Testis (tissue), 3 donors: ENCODE data around the gene SLC17A2. TPM values are rescaled to one million over a fixed set of nuclear protein-coding genes. Genes with fewer than 3 reads are reported as not detected.

Experiments
- DNase-seq: peaks from one replicate; pipeline ENCODE4 v3.0.0-alpha.2; 2019
- H3K27ac ChIP-seq, 2 donors: fragments of 200-600 bp; sonication (generic); one replicate each; pipeline ENCODE4 v1.5.1; 2019
- H3K27me3 ChIP-seq: fragments of 200-600 bp; sonication (generic); one replicate; pipeline ENCODE4 v1.5.1; 2019
- H3K36me3 ChIP-seq: fragments of 200-600 bp; sonication (generic); one replicate; pipeline ENCODE4 v1.5.1; 2017; ENCODE audit warnings: low read depth; ENCODE audit errors: missing control alignments
- H3K4me1 ChIP-seq: fragments of 200-600 bp; sonication (generic); one replicate; pipeline ENCODE4 v1.5.1; 2019
- H3K4me3 ChIP-seq, 2 donors: fragments of 200-600 bp; sonication (generic); one replicate each; pipeline ENCODE4 v1.5.1; 2017 to 2019
- H3K9me3 ChIP-seq: fragments of 200-600 bp; sonication (generic); one replicate; pipeline ENCODE4 v1.5.1; 2017
- POLR2A ChIP-seq: fragments of 450-650 bp; IDR thresholded peaks from one replicate; pipeline ENCODE4 v1.6.1; 2017; ENCODE audit warnings: antibody characterized with exemption, mild to moderate bottlenecking, moderate library complexity
- WGBS, 2 donors: methylation state at CpG; one replicate each; pipeline ENCODE4 v1.1.5; 2018; 5-methylcytosine and 5-hydroxymethylcytosine counted together
- intact Hi-C: fragments of 100-400 bp; cut with DNase I; formaldehyde crosslinking; loops from one replicate; pipeline ENCODE4 v1.15.1; 2023; ENCODE audit warnings: low total_unique reads
- polyA plus RNA-seq: library from polyadenylated mRNA; stranded (reverse); fragments of 350-450 nt; fragmentation: Illumina TruSeq; extraction: RNeasy Lipid Tissue Mini Kit (QIAGEN cat#74804); gene quantifications from one replicate; pipeline ENCODE4 v1.2.3, GENCODE V29; 2014; ENCODE audit warnings: low read depth, low replicate concordance; ENCODE audit not compliant: insufficient read depth
- total RNA-seq, 2 donors: library from RNA; depleted of rRNA; stranded (reverse); fragments of >200 nt; gene quantifications; one replicate each; pipeline ENCODE4 v1.2.3, GENCODE V29; 2016
- TF ChIP-seq, protein P1 (sequence below), 3 experiments: fragments of 450-650 bp in 2 of 3; fragments of 200-600 bp in 1 of 3; sonication (generic) in 1 of 3; IDR thresholded peaks; one replicate each; pipeline ENCODE4 v1.5.1; 2016 to 2019; ENCODE audit warnings: antibody characterized with exemption in 3 of 3, mild to moderate bottlenecking in 2 of 3, moderate library complexity in 1 of 3

SLC17A2 gene
- total and polyA plus RNA-seq, 3 donors from 2014 or later: 0.17 to 0.50 (median 0.31) TPM

DNA sequence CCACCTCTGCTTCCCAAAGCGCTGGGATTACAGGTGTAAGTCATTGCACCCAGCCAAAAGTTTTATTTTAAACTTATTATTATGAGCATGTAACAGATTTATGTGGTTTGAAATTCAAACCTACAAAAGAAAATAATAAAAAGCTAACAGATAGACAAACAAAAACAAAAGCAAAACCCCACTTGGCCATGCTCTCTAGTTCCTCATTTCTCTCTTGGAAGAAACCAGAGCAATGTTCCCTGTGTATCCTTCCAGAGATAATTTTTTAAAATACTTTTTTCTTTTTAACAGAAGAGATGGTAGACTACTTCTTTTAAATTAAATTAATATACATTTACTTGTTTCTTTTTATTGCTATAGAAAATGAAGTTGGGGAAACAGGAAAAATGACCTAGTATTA lies 28.4 kb downstream of the SLC17A2 start:
- DNase-seq: no peak
- 92 to 97% methylated on average over 1 of the region's 1 CpG for WGBS, 2 donors
- intact Hi-C loops: no loop called here

DNA sequence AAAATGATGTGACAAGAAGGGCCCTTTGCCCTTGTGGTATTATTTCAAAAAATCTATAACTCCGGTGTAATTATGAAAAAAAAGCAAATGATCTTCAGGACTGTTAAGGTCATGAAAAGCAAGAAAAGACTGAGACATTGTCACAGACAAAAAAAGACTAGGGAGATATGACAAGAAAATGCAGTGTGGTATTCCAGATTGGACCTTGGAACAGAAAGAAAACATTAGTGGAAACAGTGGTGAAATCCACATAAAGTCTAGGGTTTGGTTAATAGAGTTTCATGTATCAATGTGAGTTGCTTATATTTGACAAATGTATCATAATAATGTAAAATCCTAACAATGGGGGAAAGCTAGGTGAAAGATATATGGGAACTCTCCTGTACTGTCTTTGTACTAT lies 29.6 kb downstream of the SLC17A2 start:
- Histone ChIP-seq H3K4me3 (no peak overlapping the region), H3K4me1 (no peaks in the 10 kb centered on the region), H3K36me3 (no peaks in the 10 kb centered on the region), H3K27me3 (no peaks in the 10 kb centered on the region), H3K27ac (no peak overlapping the region), H3K9me3 (no peaks in the 10 kb centered on the region)
- intact Hi-C loops: no loop called here
- TF ChIP-seq, protein P1, sequence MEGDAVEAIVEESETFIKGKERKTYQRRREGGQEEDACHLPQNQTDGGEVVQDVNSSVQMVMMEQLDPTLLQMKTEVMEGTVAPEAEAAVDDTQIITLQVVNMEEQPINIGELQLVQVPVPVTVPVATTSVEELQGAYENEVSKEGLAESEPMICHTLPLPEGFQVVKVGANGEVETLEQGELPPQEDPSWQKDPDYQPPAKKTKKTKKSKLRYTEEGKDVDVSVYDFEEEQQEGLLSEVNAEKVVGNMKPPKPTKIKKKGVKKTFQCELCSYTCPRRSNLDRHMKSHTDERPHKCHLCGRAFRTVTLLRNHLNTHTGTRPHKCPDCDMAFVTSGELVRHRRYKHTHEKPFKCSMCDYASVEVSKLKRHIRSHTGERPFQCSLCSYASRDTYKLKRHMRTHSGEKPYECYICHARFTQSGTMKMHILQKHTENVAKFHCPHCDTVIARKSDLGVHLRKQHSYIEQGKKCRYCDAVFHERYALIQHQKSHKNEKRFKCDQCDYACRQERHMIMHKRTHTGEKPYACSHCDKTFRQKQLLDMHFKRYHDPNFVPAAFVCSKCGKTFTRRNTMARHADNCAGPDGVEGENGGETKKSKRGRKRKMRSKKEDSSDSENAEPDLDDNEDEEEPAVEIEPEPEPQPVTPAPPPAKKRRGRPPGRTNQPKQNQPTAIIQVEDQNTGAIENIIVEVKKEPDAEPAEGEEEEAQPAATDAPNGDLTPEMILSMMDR (IDR thresholded peaks at IDR 0.05): no peak
- TF ChIP-seq POLR2A: no peak
- WGBS, 2 donors: 37 to 95% methylated on average over 1 of the region's 1 CpG
- no peak for DNase-seq

More for the DNA sequence above, 28.4 kb downstream of the SLC17A2 start:
- Histone ChIP-seq H3K4me3 (no peak overlapping the region), H3K4me1 (no peaks in the 10 kb centered on the region), H3K36me3 (no peaks in the 10 kb centered on the region), H3K27me3 (no peaks in the 10 kb centered on the region), H3K27ac (no peak overlapping the region), H3K9me3 (no peaks in the 10 kb centered on the region)
- TF ChIP-seq, protein P1 (IDR thresholded peaks at IDR 0.05): no peak
- TF ChIP-seq POLR2A: no peak

DNA sequence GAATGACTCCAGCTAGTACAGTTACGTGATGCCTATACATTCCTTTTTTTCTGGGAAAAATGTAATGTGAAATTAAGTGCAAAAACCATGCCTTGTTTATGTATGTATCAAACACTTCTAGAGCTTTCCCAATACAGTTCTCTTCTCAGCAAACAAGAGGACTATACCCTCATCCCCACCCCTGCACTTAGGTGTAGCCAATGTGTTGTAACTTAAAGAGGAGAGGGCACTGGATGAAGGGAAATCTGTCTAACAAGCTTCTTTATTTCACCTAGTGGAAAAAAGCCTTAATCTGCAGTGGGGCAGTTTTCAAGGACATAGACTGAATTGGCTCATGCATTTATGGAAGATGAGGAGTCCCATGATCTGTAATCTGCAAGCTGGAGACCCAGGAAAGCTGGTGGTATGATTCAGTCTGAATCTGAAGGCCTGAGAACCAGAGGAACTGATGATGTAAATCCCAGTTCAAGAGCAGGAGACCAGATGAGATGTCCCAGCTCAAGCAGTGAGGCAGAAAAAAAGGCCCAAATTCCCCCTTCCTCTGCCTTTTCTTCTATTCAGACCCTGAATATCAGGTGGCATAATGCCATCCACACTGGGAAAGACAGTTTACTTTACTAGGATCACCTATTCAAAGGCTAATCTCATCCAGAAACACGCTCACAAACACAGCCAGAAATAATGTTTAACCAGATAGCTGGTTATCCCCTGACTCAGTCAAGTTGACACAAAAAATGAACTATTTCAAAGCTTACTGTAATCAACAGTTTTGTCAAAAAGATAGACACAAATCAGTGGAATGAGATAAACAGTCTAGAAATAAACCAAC lies 30.7 kb downstream of the SLC17A2 start:
- 76 to 79% methylated on average over 2 of the region's 2 CpGs for WGBS, 2 donors
- Histone ChIP-seq H3K27me3 (no peaks in the 10 kb centered on the region), H3K4me3 (no peak overlapping the region), H3K4me1 (no peaks in the 10 kb centered on the region), H3K9me3 (no peaks in the 10 kb centered on the region), H3K36me3 (no peaks in the 10 kb centered on the region), H3K27ac (no peak overlapping the region)
- DNase-seq: no peak
- TF ChIP-seq POLR2A: no peak
- TF ChIP-seq, protein P1 (IDR thresholded peaks at IDR 0.05): no peak
- intact Hi-C loops: no loop called here

DNA sequence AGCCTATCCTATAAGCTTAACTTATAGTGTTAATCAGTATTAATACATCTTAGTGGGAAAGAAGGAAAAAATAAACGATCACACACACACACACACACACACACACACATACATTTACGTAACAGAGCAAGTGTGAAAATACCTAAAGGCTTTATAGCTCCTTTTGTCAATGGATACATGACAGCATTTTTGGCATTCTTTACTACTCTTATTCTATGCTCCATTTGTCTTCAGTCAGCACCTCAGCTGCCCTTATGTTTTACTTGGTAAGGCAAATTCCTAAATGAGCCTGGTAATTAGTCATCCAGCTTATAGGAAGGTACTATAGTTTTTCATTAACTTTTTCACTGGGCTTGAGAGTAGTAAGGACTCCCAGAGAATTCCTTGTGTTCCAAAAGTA lies 31.4 kb downstream of the SLC17A2 start:
- Histone ChIP-seq H3K36me3 (no peaks in the 10 kb centered on the region), H3K9me3 (no peaks in the 10 kb centered on the region), H3K4me1 (no peaks in the 10 kb centered on the region), H3K27ac (no peak overlapping the region), H3K4me3 (no peak overlapping the region), H3K27me3 (no peaks in the 10 kb centered on the region)
- 79 to 86% methylated on average over 2 of the region's 2 CpGs for WGBS, 2 donors
- intact Hi-C loops: no loop called here
- no peak for DNase-seq
- no peak for TF ChIP-seq POLR2A
- TF ChIP-seq, protein P1 (IDR thresholded peaks at IDR 0.05): no peak
